Spleen (tissue), 7 donors: Measurements from ENCODE around the gene FAF1.

Source experiments
- CTCF ChIP-seq, 11 experiments: fragments of 200-600 bp in 7 of 11; fragments of 450-650 bp in 4 of 11; sonication (generic) in 4 of 11; IDR thresholded peaks in 8 of 11; conservative IDR thresholded peaks in 3 of 11; 1 replicate in 7 of 11; 2 replicates in 4 of 11; pipeline versions ENCODE4 v1.4.0 to v1.8.0; 2016 to 2021; ENCODE audit warnings: antibody characterized with exemption in 11 of 11, inconsistent platforms in 4 of 11, mild to moderate bottlenecking in 1 of 11
- POLR2A ChIP-seq, 3 donors: fragments of 450-650 bp; IDR thresholded peaks; one replicate each; pipeline ENCODE4 v1.5.1; 2017; ENCODE audit warnings: antibody characterized with exemption in 3 of 3, mild to moderate bottlenecking in 1 of 3
- POLR2AphosphoS5 ChIP-seq, 3 donors: sonication (generic); formaldehyde crosslinking; IDR thresholded peaks; one replicate each; pipeline ENCODE4 v1.5.1; 2017; ENCODE audit warnings: antibody characterized with exemption in 3 of 3
- donor health status: DM: no; HTN: no; CAD: no; lungs with moderate emphysema.
- donor health status: DM: no; HTN: no; CAD: no.
- donor health status: DM: no; HTN: no; CAD: no.

DNA sequence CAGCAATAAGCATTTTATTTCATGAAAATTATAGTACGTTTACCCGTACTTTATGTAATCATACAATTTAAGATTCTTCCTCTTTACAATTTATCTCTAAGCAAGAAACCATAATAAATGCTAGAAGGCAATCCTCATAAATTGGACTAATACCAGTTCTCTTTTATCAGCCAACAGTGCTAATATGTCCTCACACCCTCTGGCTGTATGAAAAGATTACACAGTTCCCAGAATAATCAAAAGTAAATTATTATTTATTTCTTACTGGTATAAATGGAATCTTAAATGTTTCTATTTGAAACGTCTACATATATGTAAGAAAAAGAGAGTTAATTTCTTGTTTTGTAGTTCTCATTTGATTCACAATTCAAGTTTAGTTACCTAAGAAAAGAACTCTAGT lies 6.9 kb upstream of the FAF1 start:
- TF ChIP-seq POLR2AphosphoS5 (IDR thresholded peaks at IDR 0.05), result no peak
- no peak for TF ChIP-seq CTCF (IDR thresholded peaks at IDR 0.05 in 8 of 11, conservative IDR thresholded peaks at IDR 0.05 in 3 of 11)
- no peak for TF ChIP-seq POLR2A (IDR thresholded peaks at IDR 0.05)
